GM12892 (cell line): ENCODE measurements around the gene SYNE1.

Experiments used
- POLR2AphosphoS5 ChIP-seq: IDR thresholded peaks from 2 replicates; pipeline ENCODE4 v1.6.1; 2011; ENCODE audit warnings: low read depth, low read length, control low read depth
- TAF1 ChIP-seq: IDR thresholded peaks from 2 replicates; pipeline ENCODE4 v1.6.1; 2011; ENCODE audit warnings: low read depth, mild to moderate bottlenecking, control low read depth, low read length, borderline replicate concordance

GRCh38 chr6:152472325-152472724 lies 164.8 kb downstream of the SYNE1 start:
- TF ChIP-seq POLR2AphosphoS5 (no peak), TAF1 (no peak)
